GM12875 (cell line): Measurements from ENCODE around the gene EIF4G1.

ENCODE experiments used
- H3K4me3 ChIP-seq: one replicate; pipeline ENCODE4 v1.5.1; 2011; ENCODE audit warnings: low read depth, low read length, control low read depth
- CTCF ChIP-seq: IDR thresholded peaks from 2 replicates; pipeline ENCODE4 v1.5.1; 2011; ENCODE audit warnings: low read depth, mild to moderate bottlenecking, control low read depth, inconsistent platforms, low read length, moderate library complexity, borderline replicate concordance; ENCODE audit not compliant: insufficient read depth

The EIF4G1 gene

GRCh38 chr3:184351511-184352148, 37.2 kb downstream of the EIF4G1 start:
- TF ChIP-seq CTCF, result no peak
- H3K4me3 ChIP-seq, result no peak overlapping the region

- TF ChIP-seq CTCF, result no peak
- H3K4me3 ChIP-seq, result no peak overlapping the region
Observed at GRCh38 chr3:184352149-184352785, 37.9 kb downstream of the EIF4G1 start.

- H3K4me3 ChIP-seq, result no peak overlapping the region
- no peak for TF ChIP-seq CTCF
Observed at GRCh38 chr3:184352897-184353545, 38.6 kb downstream of the EIF4G1 start.

GRCh38 chr3:184353546-184353941, 39.1 kb downstream of the EIF4G1 start:
- no peak for TF ChIP-seq CTCF
- H3K4me3 ChIP-seq, result no peak overlapping the region

- peak; percentile 87 for TF ChIP-seq CTCF
- H3K4me3 ChIP-seq, result no peak overlapping the region
Observed at GRCh38 chr3:184354121-184354728, 39.8 kb downstream of the EIF4G1 start.

- H3K4me3 ChIP-seq, result no peak overlapping the region
- TF ChIP-seq CTCF, result no peak
Observed at GRCh38 chr3:184354754-184355153, 40.3 kb downstream of the EIF4G1 start.
